HG02885 (cell line): Measurements from ENCODE around the gene LACTBL1.
"Not testable (repeated sequence)": the region's sequence is repeated elsewhere in the genome, so short reads cannot be mapped to it uniquely, and the experiment has no call there.

Source experiments
- ATAC-seq: cut with Tn5 transposase; IDR thresholded peaks from one replicate; pipeline ENCODE4 v1.9.1; 2021; ENCODE audit warnings: mild to moderate bottlenecking; ENCODE audit not compliant: unreplicated experiment, poor library complexity

Gene LACTBL1

DNA sequence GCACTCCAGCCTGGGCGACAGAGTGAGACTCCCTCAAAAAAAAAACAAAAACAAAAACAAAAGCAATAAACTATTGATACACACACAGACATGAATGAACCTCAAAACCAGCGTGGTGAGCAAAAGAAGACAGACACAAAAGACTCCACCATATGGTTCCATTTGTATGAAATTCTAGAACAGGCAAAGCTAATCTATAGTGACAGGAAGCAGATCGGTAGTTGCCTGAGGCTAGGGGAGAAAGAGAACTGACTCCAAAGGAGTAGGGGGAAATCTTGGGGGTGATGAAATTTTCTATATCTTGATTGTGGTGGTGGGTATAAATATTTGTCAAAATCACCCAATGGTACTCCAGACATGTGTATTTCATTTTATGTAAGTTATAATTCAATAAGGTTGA is 20.9 kb downstream of the LACTBL1 start:
- no peak for ATAC-seq

DNA sequence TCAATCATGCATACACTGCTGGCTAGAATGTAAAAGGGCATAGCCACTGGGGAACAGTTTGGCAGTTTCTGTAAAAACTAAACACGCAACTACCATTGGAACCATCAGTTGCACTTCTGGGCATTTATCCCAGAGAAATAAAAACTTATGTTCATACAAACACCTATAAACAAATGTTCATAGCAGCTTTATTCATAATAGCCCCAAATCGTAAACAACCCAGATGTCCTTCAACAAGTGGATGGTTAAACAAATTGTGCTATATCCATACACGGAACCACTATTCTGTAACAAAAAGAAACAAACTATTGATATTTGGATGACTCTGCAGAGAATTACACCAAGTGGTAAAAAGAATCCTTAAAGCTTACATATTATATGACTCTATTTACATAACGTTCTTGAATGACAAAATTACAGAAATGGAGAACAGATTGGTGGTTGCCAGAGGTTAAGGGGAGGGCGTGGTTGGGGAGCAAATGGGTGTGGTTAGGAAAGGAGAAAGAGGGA is 22.8 kb downstream of the LACTBL1 start:
- ATAC-seq, result no peak

DNA sequence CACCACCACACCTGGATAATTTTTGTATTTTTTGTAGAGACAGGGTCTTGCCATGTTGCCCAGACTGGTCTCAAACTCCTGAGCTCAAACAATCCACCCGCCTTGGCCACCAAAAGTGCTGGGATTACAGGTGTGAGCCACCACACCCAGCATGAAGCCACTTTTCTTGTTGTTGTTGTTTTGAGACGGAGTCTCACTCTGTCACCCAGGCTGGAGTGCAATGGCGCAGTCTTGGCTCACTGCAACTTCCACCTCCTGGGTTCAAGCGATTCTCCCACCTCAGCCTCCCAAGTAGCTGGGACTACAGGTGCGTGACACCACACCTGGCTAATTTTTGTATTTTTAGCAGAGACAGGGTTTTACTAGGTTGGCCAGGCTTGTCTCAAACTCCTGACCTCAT is 27.5 kb downstream of the LACTBL1 start:
- not testable (repeated sequence) for ATAC-seq

DNA sequence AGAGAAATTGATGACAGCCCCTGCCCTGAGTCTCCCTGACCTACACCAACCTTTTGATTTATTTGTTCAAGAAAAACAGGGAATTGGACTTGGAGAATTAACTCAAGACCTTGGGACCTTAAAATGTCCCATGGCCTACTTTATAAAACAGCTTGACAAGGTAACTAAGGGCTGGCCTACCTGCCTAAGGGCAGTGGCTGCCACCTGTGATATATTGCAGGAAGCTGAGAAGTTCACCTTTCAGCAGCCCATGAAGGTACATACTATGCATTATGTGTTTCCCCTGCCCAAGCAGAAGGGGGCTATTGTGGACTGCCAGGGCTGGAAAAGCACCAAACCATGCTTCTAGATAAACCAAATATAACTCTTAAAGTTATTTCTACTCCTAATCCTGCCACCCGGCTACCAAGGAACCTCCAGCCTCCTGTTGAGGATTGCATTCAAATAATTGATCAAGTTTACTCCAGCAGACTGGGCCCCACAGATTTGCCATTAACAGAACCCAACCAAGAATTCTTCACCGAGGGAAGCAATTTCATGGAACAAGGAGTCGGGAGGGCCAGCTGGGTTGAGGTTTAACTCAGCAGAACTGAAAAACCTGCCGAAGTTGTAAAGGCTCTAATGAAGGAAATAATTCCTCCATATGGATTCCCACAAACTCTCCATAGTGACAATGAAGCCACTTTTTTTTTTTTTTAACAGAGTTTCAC is 28.2 kb downstream of the LACTBL1 start:
- ATAC-seq, result no peak

DNA sequence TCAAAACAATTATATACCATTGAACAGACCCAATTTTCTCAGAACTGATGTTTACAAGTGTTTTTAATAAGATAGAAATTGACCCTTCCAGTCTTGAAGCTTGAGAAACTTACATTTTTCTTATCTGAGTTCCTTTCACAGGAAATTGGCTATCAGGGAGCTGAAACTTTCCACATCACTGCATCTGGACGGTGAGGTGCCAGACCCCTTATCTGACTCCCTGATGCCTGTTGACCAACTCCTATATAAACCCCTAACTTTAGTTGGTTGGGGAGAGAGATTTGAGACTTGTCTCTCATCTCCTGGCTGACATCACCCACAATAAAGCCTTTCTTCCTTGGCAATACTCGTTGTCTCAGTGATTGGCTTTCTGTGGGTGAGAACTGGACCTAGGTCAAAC is 31.4 kb downstream of the LACTBL1 start:
- no peak for ATAC-seq

DNA sequence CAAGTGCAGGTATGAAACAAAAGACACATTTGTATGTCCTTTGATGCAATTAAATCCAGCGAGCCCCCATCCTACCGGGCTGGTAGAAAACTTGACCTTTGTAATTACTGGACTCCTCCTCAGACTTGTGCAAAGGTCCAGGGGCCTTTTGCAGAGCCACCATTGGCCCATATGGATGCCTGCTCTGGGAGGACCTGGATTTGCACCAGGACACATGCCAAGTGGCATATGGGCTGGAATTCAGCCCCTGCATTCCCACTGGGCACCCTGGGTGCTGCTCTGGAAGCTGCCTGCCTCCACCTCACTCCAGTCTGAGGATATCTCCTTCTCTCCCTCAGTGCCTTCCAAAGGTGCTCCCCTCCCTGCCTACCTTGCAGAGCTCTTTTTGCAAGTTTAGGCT is 36.0 kb downstream of the LACTBL1 start:
- ATAC-seq, result no peak

DNA sequence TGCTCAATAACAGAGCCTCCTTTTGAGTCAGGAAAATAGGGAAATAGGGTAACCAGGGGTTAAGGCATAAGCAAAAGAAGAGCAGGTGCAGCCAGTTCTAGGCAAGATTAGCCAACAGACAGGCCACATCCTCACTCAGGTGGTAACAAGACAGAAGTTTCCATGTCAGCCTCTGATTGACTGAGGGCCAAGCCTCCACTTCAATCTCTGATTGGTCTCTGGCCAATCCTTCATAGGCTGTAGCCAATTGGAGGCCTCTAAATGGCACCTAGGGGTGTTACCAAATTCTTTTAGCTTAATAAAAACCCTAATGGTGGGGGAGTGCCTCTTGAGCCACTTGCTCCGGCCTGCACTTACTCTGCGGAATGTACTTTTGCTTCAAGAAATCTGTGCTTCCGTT is 37.2 kb downstream of the LACTBL1 start:
- ATAC-seq, result no peak

DNA sequence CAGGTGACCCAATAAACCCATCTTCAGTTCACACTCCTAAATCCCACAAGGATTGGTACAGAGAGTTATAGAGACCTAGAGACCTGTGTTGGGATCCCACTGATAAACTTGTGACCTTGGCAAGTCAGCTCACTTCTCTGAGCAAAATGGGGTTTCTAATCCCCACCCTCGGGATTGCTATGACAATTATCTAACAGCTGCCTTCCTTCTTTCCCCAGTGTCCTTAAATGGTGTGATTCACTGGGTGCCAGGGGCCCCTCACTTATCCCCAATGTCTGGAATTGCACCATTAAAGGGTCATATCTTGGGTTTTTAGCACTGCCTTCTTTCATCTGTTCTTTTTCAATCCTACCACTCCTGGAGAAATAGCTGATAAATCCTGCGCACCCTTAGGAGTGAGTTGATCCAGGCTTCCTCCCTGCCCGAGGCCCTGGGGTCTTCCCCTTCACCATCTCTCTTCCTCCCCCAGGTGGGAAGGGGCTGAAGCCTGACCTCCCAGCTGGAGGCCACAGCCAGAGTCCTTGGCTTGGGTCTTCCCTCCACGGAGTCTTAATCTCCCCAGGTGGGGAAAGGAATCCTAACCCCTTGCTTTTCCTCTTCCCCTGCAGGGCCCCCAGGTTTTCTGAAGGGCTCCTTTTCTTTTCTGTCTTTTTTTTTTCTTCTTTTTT is 39.7 kb downstream of the LACTBL1 start:
- no peak for ATAC-seq

DNA sequence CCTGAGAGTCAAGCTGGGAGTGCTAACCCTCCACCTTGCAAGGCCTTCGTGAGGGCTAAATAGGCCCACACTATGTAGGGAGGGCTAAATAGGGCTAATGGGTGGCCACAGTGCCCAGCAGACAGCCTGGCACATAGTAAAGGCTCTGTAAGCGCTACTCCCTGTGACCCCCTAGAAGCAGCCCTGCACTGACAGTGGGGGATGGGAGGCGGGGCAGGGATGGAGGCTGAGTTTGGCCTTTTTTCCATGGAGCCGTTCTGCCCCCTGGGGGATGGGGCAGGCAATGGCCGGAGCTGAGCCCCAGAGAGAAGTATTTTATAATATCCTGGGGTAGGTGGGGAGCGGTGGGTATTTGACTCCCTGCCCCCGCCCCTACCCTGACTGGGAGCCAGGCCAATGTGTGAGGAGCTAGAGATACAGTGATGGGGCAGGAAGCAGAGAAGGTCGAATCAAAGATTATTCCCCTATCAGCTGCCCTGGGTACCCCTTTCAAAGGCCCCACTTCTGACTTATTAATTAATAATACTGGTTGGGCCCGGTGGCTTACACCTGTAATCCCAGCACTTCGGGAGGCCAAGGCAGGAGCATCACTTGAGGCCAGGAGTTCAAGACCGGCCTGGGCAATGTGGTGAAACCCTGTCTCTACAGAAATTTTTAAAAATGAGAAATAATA is 42.3 kb downstream of the LACTBL1 start:
- ATAC-seq, result no peak

DNA sequence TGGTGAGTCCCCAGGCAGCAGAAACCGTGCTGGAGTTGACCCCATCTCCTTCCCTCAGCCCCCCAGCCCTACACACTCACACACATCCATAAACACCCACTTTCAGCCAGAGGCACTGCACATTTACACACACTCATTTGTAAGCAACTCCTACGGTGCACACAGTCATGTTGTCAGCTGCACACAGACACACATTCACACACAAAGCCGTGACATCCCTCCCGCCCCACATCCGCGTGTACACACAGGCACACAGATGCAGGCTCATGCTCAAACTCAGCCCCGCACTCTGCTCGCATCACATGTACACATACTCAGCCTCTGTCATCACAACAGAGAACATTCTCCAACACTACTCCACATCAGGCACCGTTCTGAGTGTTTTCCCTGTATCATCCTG is 47.6 kb downstream of the LACTBL1 start:
- no peak for ATAC-seq

DNA sequence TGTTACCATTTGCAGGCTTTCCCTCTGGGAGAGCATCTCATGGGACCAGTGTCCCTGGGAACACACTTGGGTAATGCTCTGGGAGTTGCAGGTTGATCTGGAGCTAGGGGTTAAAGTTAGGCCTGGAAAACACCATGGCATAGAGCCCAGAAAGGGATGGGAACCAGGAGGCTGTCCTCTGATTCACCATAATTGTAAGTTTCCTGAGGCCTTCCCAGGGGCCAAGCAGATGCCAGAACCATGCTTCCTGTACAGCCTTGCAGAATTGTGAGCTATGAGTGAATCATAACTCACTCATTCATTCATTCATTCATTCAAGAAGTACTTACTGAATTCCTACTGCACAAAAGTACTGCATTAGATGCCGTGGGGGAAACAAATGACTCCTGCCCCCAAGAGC is 50.0 kb downstream of the LACTBL1 start:
- no peak for ATAC-seq

DNA sequence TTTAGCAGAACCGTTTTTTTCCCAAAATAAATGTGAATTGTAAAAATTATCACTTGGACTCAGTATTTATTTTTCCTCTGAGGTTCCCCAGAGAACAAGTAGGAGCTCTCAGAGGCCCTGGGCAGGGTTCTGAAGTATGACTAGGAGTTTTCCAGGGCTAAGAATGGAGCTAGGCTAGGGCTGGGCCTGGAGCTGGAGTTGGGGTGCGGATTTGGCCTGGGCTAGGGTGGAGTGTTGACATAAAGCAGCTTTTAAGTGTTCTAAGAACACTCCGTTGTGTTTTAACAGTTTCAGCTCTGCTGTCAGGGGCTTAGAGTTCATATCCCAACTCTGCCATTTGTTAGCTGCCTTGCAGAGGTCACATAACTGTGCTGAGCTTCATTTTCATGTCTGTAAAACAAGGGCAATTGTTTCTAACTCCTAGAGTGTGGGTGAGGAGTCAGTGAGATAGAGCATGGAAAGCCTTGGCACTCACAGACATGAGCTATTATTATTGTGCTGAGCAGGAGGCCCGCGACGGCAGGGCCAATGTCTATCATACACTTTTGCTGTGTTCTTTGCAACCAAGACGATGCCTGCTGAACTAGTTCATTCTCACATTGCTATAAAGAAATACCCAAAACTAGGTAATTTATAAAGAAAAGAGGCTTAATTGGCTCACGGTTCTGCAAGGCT is 51.1 kb downstream of the LACTBL1 start:
- ATAC-seq, result no peak

DNA sequence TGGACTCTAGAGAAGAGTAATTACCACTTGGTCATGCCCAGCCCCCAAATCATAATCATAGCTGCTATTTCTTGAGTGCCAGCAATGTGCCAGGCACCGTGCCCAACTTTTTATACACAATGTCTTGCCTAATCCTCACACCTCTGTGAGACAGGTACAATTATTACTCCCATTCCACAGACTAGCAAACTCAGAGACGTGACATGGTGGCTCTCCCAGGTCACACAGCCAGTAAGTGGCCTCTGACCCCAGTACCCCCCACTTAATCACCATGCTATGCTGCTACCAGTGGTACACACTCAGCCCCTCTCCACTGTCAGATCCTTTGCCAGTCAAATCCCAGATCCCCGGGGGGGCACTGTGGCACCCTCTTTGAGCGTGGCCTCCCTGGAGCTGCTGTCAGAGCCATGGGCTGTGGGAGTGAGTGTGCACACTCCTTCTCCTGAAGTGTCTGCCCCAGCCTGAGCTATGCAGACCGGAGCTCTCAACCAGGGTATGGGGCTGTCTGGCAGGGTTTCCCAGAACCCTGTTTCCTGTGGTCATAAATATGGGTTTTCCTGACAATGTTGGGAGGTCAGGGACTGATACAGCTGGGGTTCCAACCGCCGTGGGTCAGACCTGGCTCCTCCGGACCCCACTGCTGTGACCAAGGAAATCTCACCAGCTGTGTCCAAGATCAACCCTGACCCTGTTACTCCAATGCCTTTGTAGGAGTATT is 51.8 kb downstream of the LACTBL1 start:
- ATAC-seq, result no peak

DNA sequence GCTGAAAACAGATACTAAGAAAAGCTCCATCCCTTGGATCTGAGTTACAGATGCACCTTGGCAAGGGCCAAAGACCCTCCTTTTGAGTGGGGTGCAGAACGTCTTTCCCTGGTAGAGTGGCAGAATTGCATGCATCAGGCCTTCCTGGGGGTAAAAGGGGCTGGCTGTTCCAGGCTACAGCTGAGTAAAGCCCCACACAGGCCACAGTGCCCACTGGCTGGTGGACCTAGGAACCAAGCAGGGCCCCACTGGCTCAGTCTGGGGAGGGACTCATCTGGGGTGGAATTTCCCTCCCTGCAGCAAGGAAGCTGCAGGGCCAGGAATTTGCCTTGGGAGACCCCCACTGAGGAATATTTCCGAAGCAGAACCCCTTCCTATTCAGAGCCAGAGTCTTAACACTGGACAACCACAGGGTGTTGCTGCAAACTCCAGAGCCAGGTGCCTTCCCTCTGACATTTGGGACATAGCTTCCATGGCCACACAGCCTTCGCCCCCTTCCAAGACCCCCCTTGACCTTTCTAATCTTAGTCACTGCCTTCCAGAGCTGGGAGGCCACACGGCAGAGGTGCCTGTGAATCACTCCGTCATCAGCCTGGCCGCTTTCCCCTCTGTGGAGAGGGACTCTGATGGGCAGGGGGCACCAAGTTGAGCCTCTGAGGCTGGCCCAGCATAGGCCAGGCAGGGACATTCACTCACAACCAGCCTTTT is 52.5 kb downstream of the LACTBL1 start:
- ATAC-seq, result no peak

DNA sequence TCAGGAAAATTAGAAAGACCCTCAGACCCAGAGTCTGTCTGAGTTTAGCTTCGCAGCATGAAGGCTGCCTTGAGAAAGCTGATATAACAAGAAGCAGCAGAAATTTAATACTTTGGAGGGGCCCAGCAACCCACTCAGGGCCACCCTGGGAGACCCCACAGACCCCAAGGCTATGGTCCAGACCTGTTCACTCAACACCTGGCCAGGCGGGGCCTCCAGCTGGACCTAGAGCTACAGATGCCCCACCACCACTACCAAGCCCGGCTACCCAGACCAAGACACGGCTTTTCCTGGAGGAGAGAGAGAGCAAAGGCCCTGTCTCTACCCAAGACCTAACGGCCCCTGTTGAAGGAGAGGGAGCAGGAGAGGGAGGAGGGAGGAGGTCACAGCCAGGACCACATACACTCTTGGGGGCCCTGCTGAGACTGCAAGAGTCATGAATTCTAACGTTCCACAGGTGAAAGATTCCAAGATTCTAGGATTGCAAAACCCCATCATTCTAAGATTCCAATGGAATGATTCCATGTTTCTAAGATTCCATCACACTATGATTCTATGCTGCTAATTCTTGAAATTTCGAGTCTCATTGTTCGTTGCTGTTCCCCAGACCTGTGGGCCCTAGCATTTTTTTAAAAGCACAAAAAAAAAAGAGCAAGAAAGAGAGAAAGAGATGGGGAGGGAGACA is 53.2 kb downstream of the LACTBL1 start:
- ATAC-seq, result no peak

DNA sequence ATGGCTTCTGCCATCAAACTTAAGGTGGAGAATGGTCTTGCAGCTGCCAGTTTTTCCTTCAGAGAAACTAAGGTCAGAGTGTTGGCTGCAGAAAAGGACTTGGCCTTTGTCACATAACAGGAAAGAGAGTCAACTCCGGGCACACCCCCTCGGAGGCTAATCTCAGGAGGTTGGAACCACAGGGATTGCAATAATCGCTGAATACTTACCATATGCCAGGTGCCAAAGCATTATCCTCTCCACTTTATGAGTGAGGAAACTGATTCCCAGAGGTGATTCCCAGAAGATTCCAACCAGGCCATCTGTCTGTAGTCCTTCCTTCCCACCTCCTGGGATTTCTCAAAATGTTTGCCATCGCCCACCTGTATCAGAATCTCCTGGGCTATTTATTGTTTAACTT is 54.0 kb downstream of the LACTBL1 start:
- ATAC-seq, result no peak

DNA sequence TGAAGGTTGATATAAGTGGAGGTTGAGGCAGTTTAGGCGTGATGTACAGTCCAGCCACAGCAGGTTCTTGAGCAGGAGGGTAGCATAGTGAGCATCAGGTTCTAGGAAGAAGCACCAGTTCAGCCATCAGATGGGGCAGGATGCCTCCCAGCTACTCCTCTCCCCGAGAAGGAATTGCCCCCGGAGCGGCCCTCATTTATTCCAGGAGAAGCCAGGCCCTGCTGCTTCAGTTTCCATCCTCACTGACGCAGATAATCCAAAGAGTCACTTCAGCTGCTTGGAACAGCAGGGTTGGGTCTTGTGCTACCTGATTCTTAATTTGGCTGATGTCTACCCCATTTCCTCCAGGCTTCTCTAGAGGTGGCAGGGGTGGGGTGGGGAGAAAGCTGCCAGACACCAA is 54.7 kb downstream of the LACTBL1 start:
- ATAC-seq, result no peak

DNA sequence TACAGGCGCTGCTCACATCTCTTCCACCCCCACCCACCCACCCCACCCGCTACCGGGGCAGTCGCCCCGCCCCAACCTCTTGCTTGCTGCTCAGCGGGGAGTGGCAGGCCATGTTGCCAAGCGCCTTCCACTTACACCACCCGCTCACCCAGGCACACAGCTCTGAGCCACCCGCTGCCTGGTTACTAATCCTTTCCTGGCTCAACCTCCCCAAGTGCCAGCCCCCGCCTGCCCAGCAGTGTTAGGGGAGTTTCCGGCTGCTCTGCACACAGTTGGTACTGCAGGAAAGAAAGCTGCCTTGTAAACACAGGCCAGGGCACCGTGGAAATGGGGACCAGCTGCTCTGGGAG is 56.2 kb downstream of the LACTBL1 start:
- ATAC-seq, result no peak

DNA sequence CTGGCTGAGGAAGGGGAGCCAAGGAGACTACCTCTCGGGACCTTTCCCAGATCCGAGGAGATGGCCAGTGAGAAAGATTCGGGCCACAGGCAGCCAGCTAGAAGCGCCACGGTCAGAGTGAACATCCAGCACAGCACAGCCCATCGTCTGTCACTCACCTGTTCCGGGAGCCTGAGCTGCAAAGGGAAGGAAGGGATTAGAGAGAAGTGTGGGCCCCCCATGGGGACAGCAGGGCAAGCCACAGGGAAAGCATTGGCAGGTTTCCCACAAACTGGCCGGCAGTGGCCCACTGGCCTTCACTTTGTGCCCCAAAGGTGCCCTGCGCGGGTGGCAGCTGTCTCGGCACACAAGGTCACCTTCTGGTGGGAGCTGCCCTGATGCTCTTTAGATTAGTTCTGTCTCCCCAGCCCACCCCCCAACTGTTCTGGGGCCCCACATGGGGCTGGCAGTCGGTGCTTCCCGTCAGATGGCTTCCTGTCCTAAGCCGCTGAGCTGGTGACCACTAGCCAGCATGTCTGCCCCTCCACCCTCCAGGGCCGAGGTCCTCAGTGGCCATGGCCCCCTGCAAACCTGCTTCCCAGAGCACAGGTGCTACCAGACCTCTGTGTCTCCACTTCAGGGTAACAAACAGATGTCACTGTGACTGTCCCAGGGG is 56.7 kb downstream of the LACTBL1 start:
- ATAC-seq, result no peak
